Superior temporal gyrus (tissue), 1 donor: ENCODE data around the gene ARL6IP1.
"Not testable (repeated sequence)": the region's sequence is repeated elsewhere in the genome, so short reads cannot be mapped to it uniquely, and the experiment has no call there.

Source experiments
- DNase-seq: peaks from one replicate; pipeline ENCODE4 v3.0.0-alpha.2; 2016; ENCODE audit errors: extremely low spot score

ARL6IP1 gene

GRCh38 chr16:18759598-18760520 is 41.5 kb downstream of the ARL6IP1 start:
- not testable (repeated sequence) for DNase-seq

- DNase-seq: not testable (repeated sequence)
Measured at GRCh38 chr16:18757960-18758660, 43.2 kb downstream of the ARL6IP1 start.

- not testable (repeated sequence) for DNase-seq
Measured at GRCh38 chr16:18756639-18757038, 44.7 kb downstream of the ARL6IP1 start.

GRCh38 chr16:18742870-18743269 is 58.5 kb downstream of the ARL6IP1 start:
- DNase-seq: not testable (repeated sequence)
